Measurements from ENCODE around the gene MUC4.
"Not testable (repeated sequence)": the region's sequence is repeated elsewhere in the genome, so short reads cannot be mapped to it uniquely, and the experiment has no call there.

Gene MUC4

GRCh38 chr3:195720831-195721506 is 90.8 kb downstream of the MUC4 start, which contains the start of gene MUC20:
Gene MUC20, plus strand, starts transcription at chr3:195720978. Its CDS starts 30 bp downstream, at chr3:195721008.
- Mint-ChIP-seq H3K27ac (peak within 1 kb of the TSS; percentile 67), H3K4me1 (peaks cover 17% of the 10 kb centered on the region), H3K4me3 (peak within 1 kb of the TSS; percentile 19)
- ATAC-seq = peak; percentile 47
- not testable (repeated sequence) for DNase-seq (ENCODE audit: low spot score in 2 of 2); H3K9me3 Mint-ChIP-seq; H3K36me3 Mint-ChIP-seq

- Mint-ChIP-seq H3K4me1 (peaks cover 20% of the 10 kb centered on the region), H3K36me3 (peaks cover 15% of the 10 kb centered on the region)
- H3K27ac Mint-ChIP-seq; DNase-seq (ENCODE audit: low spot score in 2 of 2); H3K4me3 Mint-ChIP-seq; ATAC-seq; H3K9me3 Mint-ChIP-seq: not testable (repeated sequence)
Observed at GRCh38 chr3:195719514-195720254, 92.0 kb downstream of the MUC4 start.

GRCh38 chr3:195718477-195718984 is 93.2 kb downstream of the MUC4 start:
- no peak overlapping the region for H3K27ac Mint-ChIP-seq
- DNase-seq (ENCODE audit: low spot score in 2 of 2) (no peak), ATAC-seq (no peak)
- peaks cover 22% of the 10 kb centered on the region for H3K36me3 Mint-ChIP-seq
- no peak overlapping the region for H3K4me3 Mint-ChIP-seq
- H3K4me1 Mint-ChIP-seq = peaks cover 20% of the 10 kb centered on the region
- no peaks in the 10 kb centered on the region for H3K9me3 Mint-ChIP-seq

GRCh38 chr3:195717852-195718476 is 93.8 kb downstream of the MUC4 start:
- DNase-seq (ENCODE audit: low spot score in 2 of 2) (no peak), ATAC-seq (no peak)
- H3K4me3 Mint-ChIP-seq = no peak overlapping the region
- H3K27ac Mint-ChIP-seq = no peak overlapping the region
- H3K4me1 Mint-ChIP-seq = peaks cover 20% of the 10 kb centered on the region
- H3K9me3 Mint-ChIP-seq = no peaks in the 10 kb centered on the region
- peaks cover 22% of the 10 kb centered on the region for H3K36me3 Mint-ChIP-seq

- Mint-ChIP-seq H3K27ac (no peak overlapping the region), H3K4me1 (peaks cover 20% of the 10 kb centered on the region), H3K36me3 (peaks cover 25% of the 10 kb centered on the region), H3K9me3 (no peaks in the 10 kb centered on the region), H3K4me3 (no peak overlapping the region)
- DNase-seq (ENCODE audit: low spot score in 2 of 2) (no peak), ATAC-seq (no peak)
Observed at GRCh38 chr3:195717416-195717815, 94.3 kb downstream of the MUC4 start.

GRCh38 chr3:195715583-195716266 is 96.0 kb downstream of the MUC4 start:
- DNase-seq (ENCODE audit: low spot score in 2 of 2) (no peak), ATAC-seq (peak; percentile 72)
- no peaks in the 10 kb centered on the region for H3K9me3 Mint-ChIP-seq
- peaks cover 19% of the 10 kb centered on the region for H3K4me1 Mint-ChIP-seq
- H3K36me3 Mint-ChIP-seq = peaks cover 31% of the 10 kb centered on the region
- H3K27ac Mint-ChIP-seq = peak overlapping the region; percentile 33
- H3K4me3 Mint-ChIP-seq = no peak overlapping the region

GRCh38 chr3:195715134-195715533 is 96.6 kb downstream of the MUC4 start:
- no peak for ATAC-seq
- Mint-ChIP-seq H3K27ac (no peak overlapping the region), H3K36me3 (peaks cover 31% of the 10 kb centered on the region), H3K4me1 (peaks cover 19% of the 10 kb centered on the region), H3K9me3 (no peaks in the 10 kb centered on the region), H3K4me3 (no peak overlapping the region)
- DNase-seq (ENCODE audit: low spot score in 2 of 2) = no peak

GRCh38 chr3:195714380-195715011 is 97.2 kb downstream of the MUC4 start:
- DNase-seq (ENCODE audit: low spot score in 2 of 2) = no peak
- peak overlapping the region; percentile 5 for H3K27ac Mint-ChIP-seq
- H3K4me1 Mint-ChIP-seq = peaks cover 23% of the 10 kb centered on the region
- H3K36me3 Mint-ChIP-seq = peaks cover 36% of the 10 kb centered on the region
- no peak for ATAC-seq
- no peak overlapping the region for H3K4me3 Mint-ChIP-seq
- no peaks in the 10 kb centered on the region for H3K9me3 Mint-ChIP-seq

- H3K9me3 Mint-ChIP-seq; DNase-seq (ENCODE audit: low spot score in 2 of 2); H3K27ac Mint-ChIP-seq; ATAC-seq; H3K4me3 Mint-ChIP-seq: not testable (repeated sequence)
- peaks cover 44% of the 10 kb centered on the region for H3K36me3 Mint-ChIP-seq
- peaks cover 23% of the 10 kb centered on the region for H3K4me1 Mint-ChIP-seq
Observed at GRCh38 chr3:195713150-195713549, 98.6 kb downstream of the MUC4 start.

GRCh38 chr3:195712535-195712910 is 99.2 kb downstream of the MUC4 start:
- not testable (repeated sequence) for H3K4me3 Mint-ChIP-seq; DNase-seq (ENCODE audit: low spot score in 2 of 2); H3K9me3 Mint-ChIP-seq
- Mint-ChIP-seq H3K27ac (peak overlapping the region; percentile 33), H3K4me1 (peaks cover 23% of the 10 kb centered on the region), H3K36me3 (peaks cover 47% of the 10 kb centered on the region)
- ATAC-seq = peak; percentile 44

- DNase-seq (ENCODE audit: low spot score in 2 of 2) (no peak), ATAC-seq (peak; percentile 69)
- Mint-ChIP-seq H3K9me3 (no peaks in the 10 kb centered on the region), H3K36me3 (peaks cover 47% of the 10 kb centered on the region), H3K4me3 (no peak overlapping the region), H3K27ac (peak overlapping the region; percentile 33), H3K4me1 (peaks cover 21% of the 10 kb centered on the region)
Observed at GRCh38 chr3:195711813-195712534, 99.8 kb downstream of the MUC4 start.

GRCh38 chr3:195711091-195711812 is 100.5 kb downstream of the MUC4 start:
- peaks cover 47% of the 10 kb centered on the region for H3K36me3 Mint-ChIP-seq
- H3K27ac Mint-ChIP-seq; DNase-seq (ENCODE audit: low spot score in 2 of 2); H3K9me3 Mint-ChIP-seq; H3K4me3 Mint-ChIP-seq: not testable (repeated sequence)
- peaks cover 17% of the 10 kb centered on the region for H3K4me1 Mint-ChIP-seq
- ATAC-seq = peak; percentile 20

GRCh38 chr3:195710126-195710905 is 101.4 kb downstream of the MUC4 start:
- DNase-seq (ENCODE audit: low spot score in 2 of 2); H3K9me3 Mint-ChIP-seq; H3K4me3 Mint-ChIP-seq; ATAC-seq: not testable (repeated sequence)
- H3K36me3 Mint-ChIP-seq = peaks cover 45% of the 10 kb centered on the region
- H3K27ac Mint-ChIP-seq = peak overlapping the region; percentile 5
- peaks cover 15% of the 10 kb centered on the region for H3K4me1 Mint-ChIP-seq

All from stimulated activated effector memory CD8-positive, alpha-beta T cell treated with anti-CD3 and anti-CD28 coated beads, Interleukin-12 subunit alpha, Interleukin-12 subunit beta, amount 100 ng/mL, for 72 hours (primary cell).